Ishikawa (cell line): ENCODE results near the gene DCDC2.

Source experiments
- CEBPB ChIP-seq: IDR thresholded peaks from 2 replicates; pipeline ENCODE4 v1.6.1; 2012
- CREB1 ChIP-seq: IDR thresholded peaks from 2 replicates; pipeline ENCODE4 v1.6.1; 2012; ENCODE audit warnings: low read depth
- EGR1 ChIP-seq: IDR thresholded peaks from 2 replicates; pipeline ENCODE4 v1.6.1; 2012
- EP300 ChIP-seq: IDR thresholded peaks from 2 replicates; pipeline ENCODE4 v1.6.1; 2012; ENCODE audit warnings: borderline replicate concordance
- FOXM1 ChIP-seq: IDR thresholded peaks from 2 replicates; pipeline ENCODE4 v1.6.1; 2012; ENCODE audit warnings: low read depth, borderline replicate concordance
- MAX ChIP-seq: IDR thresholded peaks from 2 replicates; pipeline ENCODE4 v1.6.1; 2012
- NFIC ChIP-seq: IDR thresholded peaks from 2 replicates; pipeline ENCODE4 v1.6.1; 2012
- RAD21 ChIP-seq: IDR thresholded peaks from 2 replicates; pipeline ENCODE4 v1.6.1; 2012; ENCODE audit warnings: low read depth
- REST ChIP-seq: IDR thresholded peaks from 2 replicates; pipeline ENCODE4 v1.6.1; 2012; ENCODE audit warnings: low read depth, mild to moderate bottlenecking
- TAF1 ChIP-seq: IDR thresholded peaks from 2 replicates; pipeline ENCODE4 v1.6.1; 2012; ENCODE audit warnings: low read depth, mild to moderate bottlenecking
- TCF12 ChIP-seq: IDR thresholded peaks from 2 replicates; pipeline ENCODE4 v1.6.1; 2012; ENCODE audit warnings: low read depth
- TEAD4 ChIP-seq: IDR thresholded peaks from 2 replicates; pipeline ENCODE4 v1.6.1; 2012
- USF1 ChIP-seq: IDR thresholded peaks from 2 replicates; pipeline ENCODE4 v1.6.1; 2012
- YY1 ChIP-seq: IDR thresholded peaks from 2 replicates; pipeline ENCODE4 v1.6.1; 2012; ENCODE audit warnings: low read depth
- ZBTB7A ChIP-seq: IDR thresholded peaks from 2 replicates; pipeline ENCODE4 v1.6.1; 2012; ENCODE audit warnings: low read depth

Gene DCDC2

GRCh38 chr6:24255676-24256075 is 102.2 kb downstream of the DCDC2 start:
- TF ChIP-seq ZBTB7A (no peak), EP300 (no peak), TEAD4 (no peak), USF1 (no peak), REST (no peak), CREB1 (no peak), NFIC (no peak), TCF12 (no peak), FOXM1 (no peak), TAF1 (no peak), EGR1 (no peak), MAX (no peak), RAD21 (no peak), YY1 (no peak), CEBPB (no peak)

GRCh38 chr6:24253360-24253759 is 104.5 kb downstream of the DCDC2 start:
- TF ChIP-seq EGR1 (no peak), ZBTB7A (no peak), RAD21 (no peak), CEBPB (no peak), EP300 (no peak), FOXM1 (no peak), MAX (no peak), YY1 (no peak), TAF1 (no peak)

GRCh38 chr6:24252280-24252679 is 105.6 kb downstream of the DCDC2 start:
- TF ChIP-seq YY1 (no peak), TCF12 (no peak), EGR1 (no peak), USF1 (no peak), NFIC (no peak), CREB1 (no peak), REST (no peak), TEAD4 (no peak), CEBPB (no peak), TAF1 (no peak), ZBTB7A (no peak), EP300 (no peak), FOXM1 (no peak), MAX (no peak), RAD21 (no peak)

GRCh38 chr6:24251339-24251738 is 106.5 kb downstream of the DCDC2 start:
- TF ChIP-seq FOXM1: no peak
- no peak for TF ChIP-seq NFIC
- TF ChIP-seq TEAD4: no peak
- TF ChIP-seq TAF1: no peak
- no peak for TF ChIP-seq MAX
- no peak for TF ChIP-seq CEBPB
- no peak for TF ChIP-seq YY1
- no peak for TF ChIP-seq TCF12

GRCh38 chr6:24249926-24250325 is 107.9 kb downstream of the DCDC2 start:
- TF ChIP-seq MAX (no peak), CEBPB (no peak), TEAD4 (no peak), EGR1 (no peak), RAD21 (no peak), USF1 (no peak), REST (no peak), ZBTB7A (no peak), TCF12 (no peak), NFIC (no peak), YY1 (no peak), FOXM1 (no peak), CREB1 (no peak)
